ENCODE results near the gene IQCK.

Gene IQCK

DNA sequence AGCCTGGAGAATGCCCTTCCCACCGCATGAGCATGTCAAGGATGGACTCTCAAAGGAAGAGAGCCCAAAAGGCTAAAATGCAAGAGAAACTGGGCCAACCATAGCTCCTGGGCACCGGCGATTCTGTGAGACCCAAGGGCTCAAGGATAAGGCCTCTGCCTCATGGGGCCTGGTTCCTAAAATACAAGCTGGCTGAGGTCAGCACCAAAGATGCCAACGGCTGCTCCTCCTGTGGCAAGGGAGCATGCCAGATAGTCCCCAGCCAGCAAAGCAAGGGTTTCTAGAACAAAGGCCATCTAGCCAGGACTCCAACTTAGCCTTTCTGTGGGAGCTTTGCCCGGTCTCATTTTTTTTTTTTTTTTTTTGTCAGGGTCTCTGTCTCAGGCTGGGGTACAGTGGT lies 146.5 kb downstream of the IQCK start:
- no peak for DNase-seq

- no peak for DNase-seq
Observed at GRCh38 chr16:19868421-19868820, 150.3 kb downstream of the IQCK start.

DNA sequence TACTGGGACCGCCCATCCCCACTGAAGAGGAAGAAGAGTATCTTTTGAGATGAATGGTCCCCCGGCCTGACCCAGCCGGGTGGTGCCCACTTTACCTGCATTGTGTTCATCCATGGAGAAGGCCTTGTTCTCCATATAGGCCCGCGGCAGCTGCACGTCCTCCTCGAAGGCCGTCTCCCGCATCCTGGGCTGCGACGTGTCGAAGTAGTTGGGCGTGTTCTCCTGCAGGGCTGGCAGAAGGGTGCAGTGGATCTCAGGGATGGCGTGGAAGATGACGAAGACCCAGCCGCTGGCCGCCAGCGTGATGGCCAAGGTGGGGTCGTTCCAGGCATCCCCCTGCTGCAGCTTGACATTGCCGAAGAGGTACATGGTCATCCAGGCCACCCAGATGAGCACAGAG lies 153.7 kb downstream of the IQCK start:
- DNase-seq, result no peak

- no peak for DNase-seq
Observed at GRCh38 chr16:19872179-19872863, 154.2 kb downstream of the IQCK start.

GRCh38 chr16:19872935-19873334 lies 154.9 kb downstream of the IQCK start:
- DNase-seq, result no peak

DNA sequence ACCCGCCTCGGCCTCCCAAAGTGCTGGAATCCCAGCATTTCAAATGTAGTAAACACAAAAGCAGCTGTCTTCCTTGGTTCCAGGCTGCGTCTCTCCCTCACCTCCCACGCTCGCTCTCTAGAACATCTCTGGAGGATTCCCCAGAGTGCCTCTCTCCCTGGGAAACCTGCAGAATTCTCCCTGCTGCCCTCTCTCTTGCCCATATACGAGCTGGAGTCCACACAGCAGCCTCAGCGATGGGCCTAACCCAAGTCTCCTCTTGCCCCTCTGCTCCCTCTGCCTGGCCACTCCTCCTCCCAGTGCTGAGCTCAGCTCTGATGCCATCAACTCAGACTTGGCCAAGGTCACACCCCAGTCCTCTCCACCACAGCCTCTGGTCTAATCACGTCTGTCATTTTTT lies 156.0 kb downstream of the IQCK start:
- DNase-seq, result no peak

DNA sequence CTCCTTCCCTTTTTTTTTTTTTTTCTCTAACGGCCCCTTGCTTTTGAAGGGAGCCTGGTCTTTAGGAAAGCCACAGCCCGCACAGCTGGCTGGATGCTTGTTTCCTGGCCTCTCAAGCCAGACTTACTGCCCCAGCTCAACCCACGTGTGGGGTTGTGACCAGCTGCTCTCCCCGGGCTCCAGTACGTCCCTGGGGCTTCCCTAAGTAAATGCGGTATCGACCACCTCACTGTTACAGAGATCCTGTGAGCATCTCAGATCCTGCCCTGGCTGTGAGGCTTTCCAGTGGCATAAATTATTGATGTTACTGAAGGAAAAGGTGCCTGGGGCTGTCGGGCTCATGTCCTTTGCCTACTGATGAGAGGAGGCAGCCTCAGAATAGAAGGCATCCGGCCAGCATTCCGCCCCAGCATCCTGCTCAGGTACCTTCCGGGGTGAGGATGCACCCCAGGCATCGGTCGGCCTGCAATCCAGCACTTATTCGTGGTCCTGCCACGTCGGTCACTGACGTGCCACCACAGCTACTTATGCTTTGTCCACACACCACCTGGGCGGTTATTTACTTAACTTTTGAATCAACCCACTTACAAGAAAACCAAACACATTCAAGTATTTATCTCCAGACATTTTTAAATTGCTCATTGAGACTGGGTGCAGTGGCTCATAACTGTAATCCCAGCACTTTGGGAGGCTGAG lies 156.9 kb downstream of the IQCK start:
- DNase-seq, result no peak

DNA sequence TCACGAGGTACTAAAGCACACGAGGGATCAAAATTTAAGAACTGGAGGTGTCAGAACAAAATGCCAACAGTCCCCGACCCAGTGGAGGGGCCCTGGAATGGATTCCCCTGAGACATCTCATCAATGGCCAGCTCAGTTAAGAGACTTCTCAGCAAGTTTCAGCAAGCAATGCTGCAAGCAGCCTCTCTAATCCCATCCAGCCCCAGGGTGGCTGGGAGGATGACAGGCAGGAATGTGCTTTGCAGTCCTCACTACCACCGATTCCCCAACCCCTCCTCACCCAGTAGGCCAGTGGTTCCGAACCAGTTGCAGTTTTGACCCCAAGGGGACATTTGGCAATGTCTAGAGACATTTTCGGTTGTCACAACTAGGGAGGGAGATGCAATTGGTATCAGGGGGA lies 157.8 kb downstream of the IQCK start:
- DNase-seq, result no peak

GRCh38 chr16:19876501-19877059 lies 158.5 kb downstream of the IQCK start:
- no peak for DNase-seq

DNA sequence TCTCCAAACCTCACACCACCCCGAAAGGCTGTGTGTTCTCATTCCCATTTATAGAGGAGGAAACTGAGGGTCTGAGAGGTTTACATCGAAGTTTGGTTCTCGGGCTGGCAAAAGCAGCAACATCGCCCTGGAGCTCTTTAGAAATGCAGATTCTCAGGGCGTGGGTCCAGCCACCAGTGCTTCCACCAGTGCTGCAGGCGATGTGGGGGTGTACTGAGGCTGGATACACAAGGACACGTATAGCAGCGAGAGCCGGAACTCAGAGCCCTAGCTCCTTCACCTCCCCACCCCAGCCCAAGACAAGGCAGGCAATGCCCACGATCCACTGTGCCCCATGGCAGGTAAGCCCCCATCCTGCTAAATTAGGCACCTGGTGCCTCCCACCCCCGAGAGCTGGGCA lies 160.7 kb downstream of the IQCK start:
- DNase-seq, result no peak

- DNase-seq, result no peak
Observed at GRCh38 chr16:19879241-19879792, 161.2 kb downstream of the IQCK start.

DNA sequence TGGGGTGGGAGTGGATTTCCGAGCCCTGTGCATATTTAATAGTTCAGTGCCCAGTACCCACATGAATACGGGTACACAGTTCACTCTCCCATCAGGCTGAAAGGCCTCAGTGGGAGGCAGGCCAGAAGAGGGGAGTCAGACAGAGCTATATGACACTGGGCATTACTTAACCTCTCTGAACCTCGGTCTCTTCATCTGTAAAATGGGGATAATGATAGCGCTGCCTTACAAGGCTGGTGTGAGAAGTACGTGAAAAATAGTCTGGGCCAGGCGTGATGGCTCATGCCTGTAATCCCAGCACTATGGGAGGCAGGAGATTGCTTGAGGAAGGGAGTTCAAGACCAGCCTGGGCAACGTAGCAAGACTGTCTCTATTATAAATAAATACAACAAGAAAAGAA lies 163.0 kb downstream of the IQCK start:
- DNase-seq, result no peak

DNA sequence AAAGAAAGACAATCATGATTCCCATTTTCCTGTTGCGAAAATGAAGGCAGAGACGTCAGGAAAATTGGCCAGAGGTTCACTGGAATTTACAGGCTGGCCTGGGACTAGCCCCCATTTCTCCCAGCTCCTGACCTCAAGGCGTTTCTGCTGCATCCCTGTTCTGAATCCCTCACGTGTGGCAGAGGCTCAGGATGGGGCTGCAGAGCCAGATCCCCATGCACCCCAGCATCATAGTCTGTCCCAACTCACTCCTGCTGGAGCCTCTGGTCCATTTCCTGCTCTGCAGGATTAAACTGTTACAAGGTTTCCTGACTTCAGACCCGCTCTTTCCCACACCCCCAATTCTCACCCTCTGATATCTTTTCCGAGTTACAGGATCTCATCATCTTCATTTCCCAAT lies 163.7 kb downstream of the IQCK start:
- no peak for DNase-seq

DNA sequence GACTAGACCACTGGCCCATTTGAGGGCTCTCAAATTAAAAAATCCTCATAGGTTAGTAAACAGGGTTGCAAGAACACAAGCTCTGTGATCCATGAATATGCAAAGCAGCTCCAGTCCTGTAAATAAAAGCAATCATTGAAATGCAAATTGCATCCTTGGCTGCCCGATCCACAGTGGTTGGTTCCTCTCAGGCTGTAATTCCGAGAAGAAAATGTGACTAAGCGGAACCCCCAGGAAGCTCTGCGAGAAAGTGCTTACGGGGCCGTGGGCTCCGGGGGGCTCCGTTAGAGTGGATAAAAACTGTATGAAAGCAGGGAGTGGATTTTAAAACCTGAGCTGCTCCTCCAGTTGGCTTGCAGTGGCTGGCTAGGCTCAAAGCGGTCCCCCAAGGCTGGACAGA lies 164.1 kb downstream of the IQCK start:
- no peak for DNase-seq

GRCh38 chr16:19882646-19883045 lies 164.6 kb downstream of the IQCK start:
- no peak for DNase-seq

DNA sequence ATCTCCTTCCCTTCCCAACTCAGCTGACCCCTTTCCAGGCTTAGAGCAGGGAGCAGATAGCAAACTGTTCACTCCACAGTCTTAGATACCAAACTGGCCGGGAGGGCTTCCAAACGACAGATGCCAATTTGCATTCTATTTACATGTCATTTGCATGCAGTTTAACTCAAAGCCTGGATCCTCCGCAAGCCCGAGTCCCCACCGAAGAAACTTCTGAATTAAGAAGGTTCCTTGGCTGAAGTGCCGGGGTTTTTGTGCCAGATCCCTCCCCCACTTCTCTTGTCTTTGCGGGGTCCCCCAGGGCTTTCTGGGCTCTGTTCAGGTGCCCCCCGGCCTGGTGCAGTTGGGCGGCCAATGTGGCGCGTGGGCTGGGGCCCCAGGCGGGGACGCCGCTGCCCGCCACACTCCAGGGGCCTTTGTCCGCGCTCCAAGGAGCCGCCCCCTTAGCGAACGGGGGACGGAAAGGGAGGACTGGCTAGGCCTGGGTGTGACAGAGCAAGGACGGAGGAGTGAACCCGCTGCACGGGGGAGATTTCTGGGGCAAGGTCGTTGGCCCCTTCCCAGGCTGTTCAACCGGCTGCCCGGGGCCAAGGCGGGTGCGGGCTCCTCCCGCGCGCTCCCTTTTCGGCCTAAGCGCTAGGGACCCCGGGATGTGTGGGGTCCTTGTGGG lies 165.4 kb downstream of the IQCK start:
- DNase-seq, result no peak

DNA sequence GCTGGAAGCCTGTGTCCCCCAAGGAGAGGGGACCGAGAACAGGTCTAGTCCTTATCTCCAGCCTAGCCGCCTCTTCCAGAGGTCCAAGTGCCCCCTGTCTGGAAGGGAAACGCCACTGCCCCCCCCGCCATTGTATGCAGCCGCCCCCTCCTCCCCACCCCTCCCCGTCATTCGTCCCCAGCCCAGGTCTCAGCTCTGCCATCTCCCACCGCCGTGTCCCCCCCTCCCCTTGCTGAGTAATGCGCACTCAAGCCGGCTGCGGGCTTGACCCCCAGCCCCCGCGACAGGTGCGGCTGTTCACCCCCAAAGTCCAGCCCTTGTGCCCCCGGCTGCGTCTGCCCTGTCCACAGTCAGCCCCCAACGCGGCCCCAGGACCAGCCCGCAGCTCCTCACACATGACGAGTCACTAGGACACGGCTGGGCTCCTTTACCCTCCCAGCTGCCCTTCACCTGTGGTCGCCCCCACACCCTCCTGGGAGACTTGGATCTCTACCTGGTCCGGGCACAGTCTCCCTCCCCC lies 166.0 kb downstream of the IQCK start:
- DNase-seq, result peak; percentile 20

DNA sequence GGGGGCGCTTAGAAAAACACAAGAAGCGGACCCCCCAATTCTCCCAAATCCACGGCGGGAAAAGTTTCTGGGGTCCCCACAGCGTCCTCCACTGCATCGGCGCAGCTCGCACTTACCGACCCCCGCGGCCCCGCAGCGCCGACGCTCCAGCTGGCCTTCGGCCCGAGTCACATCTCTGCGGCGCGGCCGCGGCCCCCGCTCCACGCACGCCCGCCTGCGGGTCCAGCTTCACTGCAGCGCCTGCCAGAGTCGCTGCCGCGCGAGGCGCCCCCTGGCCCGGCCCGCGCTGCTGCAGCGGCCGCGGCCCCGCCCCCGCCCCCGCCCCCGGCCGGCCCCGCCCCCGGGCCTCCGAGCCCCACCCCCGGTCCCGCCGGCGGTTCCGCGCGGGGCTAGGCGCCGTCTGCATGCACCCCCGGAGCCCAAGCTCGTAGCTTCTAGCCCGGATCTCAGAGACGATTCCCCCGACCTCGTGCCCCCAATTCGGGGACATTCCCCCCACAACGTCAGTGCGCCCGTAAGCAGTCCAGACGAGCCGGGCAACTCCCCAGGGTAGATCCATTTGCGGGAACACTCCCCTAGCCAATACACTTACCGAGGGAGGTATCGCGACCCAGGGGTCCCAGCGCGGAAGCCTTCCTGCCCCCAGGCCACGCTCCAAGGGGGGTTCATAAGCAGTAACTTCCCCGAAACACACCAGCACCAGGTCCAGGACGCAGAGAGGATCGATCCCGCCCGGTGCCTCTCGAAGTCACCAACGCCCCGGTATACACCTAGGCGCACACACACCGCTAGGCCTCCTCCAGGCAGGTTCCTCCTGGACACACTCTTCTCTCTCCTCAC lies 166.8 kb downstream of the IQCK start, which contains the start of gene GPRC5B:
Gene GPRC5B (minus strand): TSS at position 238 of the 840 bp plus-strand sequence. CDS start 12,003 bp downstream, outside the sequence.
- DNase-seq, result peak; percentile 46

DNA sequence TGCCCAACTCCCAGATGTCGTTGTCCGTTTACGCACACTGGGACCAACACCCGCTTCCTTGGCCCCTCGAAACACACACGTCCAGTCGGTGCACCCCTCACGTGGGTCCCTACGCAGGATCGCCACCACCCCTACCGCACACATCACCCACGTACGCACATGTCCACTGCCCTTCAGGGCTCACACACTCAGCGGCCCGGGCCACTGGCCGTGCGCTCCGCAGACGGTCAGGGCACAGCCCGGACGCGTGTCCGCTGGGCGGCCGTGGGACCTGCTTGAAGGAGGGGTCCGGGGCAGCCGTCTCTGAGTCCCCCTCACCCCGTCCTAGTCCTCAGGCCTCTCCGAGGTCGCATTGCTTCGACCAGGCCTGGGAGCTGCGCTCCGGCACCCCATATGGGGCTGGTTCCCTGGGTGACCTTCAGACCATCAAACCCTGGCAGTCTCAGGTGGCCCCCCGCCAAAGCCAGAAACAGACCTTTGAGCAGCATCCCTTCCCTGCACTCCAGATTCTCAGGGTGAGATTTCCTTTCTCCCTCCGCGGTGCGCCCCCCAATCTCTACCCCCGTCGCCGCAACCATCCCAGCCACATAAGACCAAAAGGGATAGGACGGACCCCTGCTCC lies 167.5 kb downstream of the IQCK start:
- DNase-seq, result no peak

DNA sequence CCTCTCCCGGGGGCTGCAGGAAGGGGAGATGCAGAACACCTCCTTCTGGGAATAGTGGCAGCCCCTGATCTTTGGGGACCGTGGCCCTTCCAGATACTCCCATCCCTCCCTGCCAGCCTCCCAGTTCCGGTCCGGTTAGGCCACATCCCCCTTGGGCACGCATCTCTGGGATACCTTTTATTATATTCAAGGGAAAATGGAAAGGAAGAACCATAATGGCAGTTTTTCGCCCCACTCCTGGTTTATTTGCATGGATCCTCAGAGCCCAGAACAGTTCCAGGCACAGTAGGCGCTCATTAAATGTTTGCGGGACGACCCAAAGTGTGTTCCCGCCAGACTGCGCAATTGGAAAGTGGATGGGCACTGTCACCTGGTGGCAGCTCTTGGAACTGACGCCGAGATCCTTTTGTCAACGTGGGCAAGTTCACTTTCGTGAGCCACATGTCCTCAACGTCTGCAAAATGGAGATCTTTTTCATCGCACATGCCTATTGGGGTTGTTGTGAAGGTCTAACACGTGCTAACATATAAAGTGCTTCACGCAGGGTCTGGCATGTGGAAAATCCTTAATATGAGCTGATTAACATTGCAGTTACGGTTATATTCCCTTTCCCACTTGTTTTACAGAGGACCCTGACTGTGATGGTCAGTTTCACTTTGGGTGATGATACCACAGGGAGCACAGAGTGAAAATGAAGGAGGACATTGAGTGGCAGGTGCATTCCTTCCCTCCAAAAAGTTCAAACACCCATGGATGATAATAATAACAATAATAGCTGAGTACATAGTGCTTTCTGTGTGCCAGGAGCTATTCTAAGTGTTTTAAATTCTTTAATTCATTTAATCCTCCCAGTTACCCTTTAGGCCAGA lies 168.2 kb downstream of the IQCK start:
- peak; percentile 78 for DNase-seq

- DNase-seq, result no peak
Observed at GRCh38 chr16:19888834-19889233, 170.8 kb downstream of the IQCK start.

Measured in activated CD8-positive, alpha-beta memory T cell treated with anti-CD3 and anti-CD28 coated beads, Interleukin-2, amount 50 U/mL, for 4 hours (primary cell).